KMS-11 (cell line): Measurements from ENCODE around the gene STPG2.

Experiments
- H2AFZ ChIP-seq: fragments of 200-600 bp; sonication (generic); 2 replicates; pipeline ENCODE4 v1.6.1; 2016; ENCODE audit warnings: antibody characterized with exemption, mixed run types, low read depth
- H3K27ac ChIP-seq: fragments of 200-600 bp; sonication (generic); 2 replicates; pipeline ENCODE4 v1.6.1; 2016; ENCODE audit warnings: mild to moderate bottlenecking, mixed run types
- H3K27me3 ChIP-seq: fragments of 200-600 bp; sonication (generic); 2 replicates; pipeline ENCODE4 v1.6.1; 2017; ENCODE audit warnings: mild to moderate bottlenecking, low read depth, mixed run types, moderate library complexity; ENCODE audit not compliant: insufficient read depth
- H3K36me3 ChIP-seq: fragments of 200-600 bp; sonication (generic); 2 replicates; pipeline ENCODE4 v1.6.1; 2017; ENCODE audit warnings: mild to moderate bottlenecking, mixed run types; ENCODE audit not compliant: insufficient read depth
- H3K4me1 ChIP-seq: fragments of 200-600 bp; sonication (generic); 2 replicates; pipeline ENCODE4 v1.6.1; 2016; ENCODE audit warnings: mild to moderate bottlenecking, low read depth, mixed run types; ENCODE audit not compliant: poor library complexity, severe bottlenecking
- H3K4me2 ChIP-seq: fragments of 200-600 bp; sonication (generic); 2 replicates; pipeline ENCODE4 v1.7.0; 2016; ENCODE audit warnings: mild to moderate bottlenecking, mixed run types
- H3K4me3 ChIP-seq: fragments of 200-600 bp; sonication (generic); IDR thresholded peaks from 2 replicates; pipeline ENCODE4 v1.6.1; 2017; ENCODE audit warnings: low read depth, low read length, mixed read lengths; ENCODE audit not compliant: insufficient read depth
- H3K79me2 ChIP-seq: fragments of 200-600 bp; sonication (generic); 2 replicates; pipeline ENCODE4 v1.6.1; 2016; ENCODE audit warnings: low read depth, mixed run types; ENCODE audit not compliant: insufficient read depth
- H3K9ac ChIP-seq: fragments of 200-600 bp; sonication (generic); 2 replicates; pipeline ENCODE4 v1.6.1; 2016; ENCODE audit warnings: mild to moderate bottlenecking, mixed run types
- H4K20me1 ChIP-seq: fragments of 200-600 bp; sonication (generic); 2 replicates; pipeline ENCODE4 v1.6.1; 2016; ENCODE audit warnings: mild to moderate bottlenecking, mixed run types; ENCODE audit not compliant: insufficient read depth
- TF ChIP-seq, protein P1 (sequence below): fragments of 200-600 bp; sonication (generic); conservative IDR thresholded peaks from 2 replicates; pipeline ENCODE4 v1.6.1; 2017; ENCODE audit warnings: low read depth, mild to moderate bottlenecking, antibody characterized with exemption, low read length, moderate library complexity, mixed read lengths

Gene STPG2

DNA sequence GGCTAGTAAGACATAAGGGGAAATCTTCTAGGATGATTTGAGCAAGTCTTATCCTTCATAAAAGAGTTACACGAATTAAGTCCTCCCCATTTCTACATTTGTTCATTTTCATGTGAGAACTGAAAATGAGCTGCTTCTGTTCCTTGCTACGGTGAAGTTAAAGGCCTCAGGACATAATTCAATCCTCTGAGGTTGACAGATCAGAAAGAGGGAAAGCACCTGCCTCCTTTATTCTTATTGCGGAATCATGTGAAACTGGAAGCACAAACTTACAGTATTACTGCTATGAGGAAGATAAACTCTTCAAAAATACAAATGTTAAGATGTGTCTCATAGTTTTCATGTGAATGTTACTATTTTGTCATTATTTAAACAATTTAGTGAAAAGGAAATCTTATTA lies 395.3 kb downstream of the STPG2 start:
- H4K20me1 ChIP-seq: no peaks in the 10 kb centered on the region
- no peak overlapping the region for H3K27ac ChIP-seq
- no peak overlapping the region for H2AFZ ChIP-seq
- TF ChIP-seq, protein P1, sequence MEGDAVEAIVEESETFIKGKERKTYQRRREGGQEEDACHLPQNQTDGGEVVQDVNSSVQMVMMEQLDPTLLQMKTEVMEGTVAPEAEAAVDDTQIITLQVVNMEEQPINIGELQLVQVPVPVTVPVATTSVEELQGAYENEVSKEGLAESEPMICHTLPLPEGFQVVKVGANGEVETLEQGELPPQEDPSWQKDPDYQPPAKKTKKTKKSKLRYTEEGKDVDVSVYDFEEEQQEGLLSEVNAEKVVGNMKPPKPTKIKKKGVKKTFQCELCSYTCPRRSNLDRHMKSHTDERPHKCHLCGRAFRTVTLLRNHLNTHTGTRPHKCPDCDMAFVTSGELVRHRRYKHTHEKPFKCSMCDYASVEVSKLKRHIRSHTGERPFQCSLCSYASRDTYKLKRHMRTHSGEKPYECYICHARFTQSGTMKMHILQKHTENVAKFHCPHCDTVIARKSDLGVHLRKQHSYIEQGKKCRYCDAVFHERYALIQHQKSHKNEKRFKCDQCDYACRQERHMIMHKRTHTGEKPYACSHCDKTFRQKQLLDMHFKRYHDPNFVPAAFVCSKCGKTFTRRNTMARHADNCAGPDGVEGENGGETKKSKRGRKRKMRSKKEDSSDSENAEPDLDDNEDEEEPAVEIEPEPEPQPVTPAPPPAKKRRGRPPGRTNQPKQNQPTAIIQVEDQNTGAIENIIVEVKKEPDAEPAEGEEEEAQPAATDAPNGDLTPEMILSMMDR: no peak
- H3K4me1 ChIP-seq: no peaks in the 10 kb centered on the region
- no peak overlapping the region for H3K4me2 ChIP-seq
- H3K4me3 ChIP-seq: no peak overlapping the region
- no peak overlapping the region for H3K9ac ChIP-seq
- H3K79me2 ChIP-seq: no peaks in the 10 kb centered on the region
- H3K36me3 ChIP-seq: no peaks in the 10 kb centered on the region
- no peaks in the 10 kb centered on the region for H3K27me3 ChIP-seq

DNA sequence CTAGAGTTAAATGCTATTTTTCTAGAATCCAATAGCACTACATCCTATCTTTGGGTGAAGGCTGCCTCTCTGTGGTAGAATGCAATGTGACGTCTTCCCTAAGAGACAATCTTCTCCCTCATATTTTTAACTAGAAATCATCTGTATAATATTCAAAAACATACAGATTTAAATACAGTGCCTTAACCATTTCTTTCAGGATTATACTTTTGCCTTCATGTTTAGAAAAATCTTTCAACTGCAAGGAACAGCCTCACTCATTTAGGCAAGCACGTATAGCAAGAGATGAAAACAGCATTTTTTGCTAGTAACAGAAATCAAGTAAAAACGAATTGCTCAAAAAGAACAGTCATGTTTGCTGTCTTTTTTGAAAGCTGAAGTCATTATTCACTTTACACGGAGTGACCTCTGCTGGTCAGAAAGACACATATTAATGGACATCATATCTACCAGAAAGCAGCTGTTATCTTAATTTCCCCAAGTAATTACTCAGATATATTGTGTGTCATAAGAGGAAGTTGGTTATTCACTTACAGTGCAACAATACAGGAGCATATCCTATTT lies 422.3 kb downstream of the STPG2 start:
- Histone ChIP-seq H3K4me3 (no peak overlapping the region), H3K4me1 (no peaks in the 10 kb centered on the region), H4K20me1 (no peaks in the 10 kb centered on the region), H3K27ac (no peak overlapping the region), H2AFZ (no peak overlapping the region), H3K4me2 (no peak overlapping the region), H3K79me2 (no peaks in the 10 kb centered on the region), H3K36me3 (no peaks in the 10 kb centered on the region), H3K9ac (no peak overlapping the region), H3K27me3 (no peaks in the 10 kb centered on the region)
- TF ChIP-seq, protein P1: peak; percentile 43; the same call in 1 of the 2 replicates

DNA sequence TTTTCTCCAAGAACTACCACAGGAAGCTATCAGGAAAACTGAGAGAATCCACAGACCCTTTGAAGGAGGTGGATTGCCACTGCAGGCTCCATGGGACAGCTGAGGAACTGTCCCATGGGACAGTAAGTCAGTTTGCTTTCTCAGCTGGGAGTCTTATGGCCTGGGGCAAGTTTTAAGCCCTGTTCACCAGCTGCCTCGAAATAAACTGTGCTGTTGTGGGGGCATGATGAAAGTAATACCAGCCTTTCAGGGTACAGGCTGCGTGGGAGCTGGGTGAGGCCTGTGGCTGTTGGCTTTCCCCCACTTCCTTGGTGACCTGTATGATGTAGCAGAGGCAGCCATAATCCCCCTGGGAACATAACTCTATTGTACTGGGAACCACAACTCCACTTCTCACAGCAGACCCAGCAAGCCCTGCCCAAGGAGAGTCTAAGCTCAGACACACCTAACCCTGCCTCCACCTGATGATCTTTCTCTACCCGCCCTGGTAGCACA lies 452.1 kb downstream of the STPG2 start:
- no peak overlapping the region for H2AFZ ChIP-seq
- H3K4me2 ChIP-seq: no peak overlapping the region
- no peaks in the 10 kb centered on the region for H3K4me1 ChIP-seq
- no peaks in the 10 kb centered on the region for H3K79me2 ChIP-seq
- no peaks in the 10 kb centered on the region; the same call in 1 of the 2 replicates for H3K27me3 ChIP-seq
- H3K36me3 ChIP-seq: no peaks in the 10 kb centered on the region
- H3K9ac ChIP-seq: no peak overlapping the region
- no peaks in the 10 kb centered on the region for H4K20me1 ChIP-seq
- H3K27ac ChIP-seq: no peak overlapping the region
- TF ChIP-seq, protein P1: no peak
- no peak overlapping the region for H3K4me3 ChIP-seq

DNA sequence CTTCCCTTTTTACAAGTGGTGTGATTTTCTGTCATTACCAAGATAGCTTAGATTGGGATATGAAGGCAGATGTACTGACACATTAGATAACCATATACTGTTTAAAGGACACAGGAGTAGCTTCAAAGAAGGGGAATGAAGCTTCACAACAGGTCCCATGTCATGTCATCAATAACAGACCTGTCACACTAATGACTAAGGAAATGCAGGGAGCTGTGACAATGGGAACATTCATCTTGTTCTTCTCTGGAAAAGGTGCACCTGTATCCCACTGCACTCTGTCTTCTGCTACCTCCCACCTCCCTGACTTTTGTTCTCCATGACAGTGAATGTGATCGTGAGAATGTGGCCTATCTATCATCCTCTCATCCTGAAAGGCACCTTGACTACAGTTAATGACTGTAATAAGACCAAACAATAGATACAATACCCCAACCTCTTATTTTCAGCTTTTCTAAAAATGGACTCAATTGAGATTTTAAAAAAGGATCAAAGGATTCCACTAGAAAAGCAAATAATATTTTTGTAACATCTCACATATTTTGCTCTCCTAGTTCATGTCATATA lies 472.5 kb downstream of the STPG2 start:
- H3K4me1 ChIP-seq: no peaks in the 10 kb centered on the region
- H3K4me2 ChIP-seq: no peak overlapping the region
- TF ChIP-seq, protein P1: no peak
- H3K27me3 ChIP-seq: no peaks in the 10 kb centered on the region
- H4K20me1 ChIP-seq: no peaks in the 10 kb centered on the region
- H3K4me3 ChIP-seq: no peak overlapping the region
- H2AFZ ChIP-seq: no peak overlapping the region
- H3K36me3 ChIP-seq: no peaks in the 10 kb centered on the region
- H3K9ac ChIP-seq: no peak overlapping the region
- no peaks in the 10 kb centered on the region for H3K79me2 ChIP-seq
- no peak overlapping the region for H3K27ac ChIP-seq
